ENCODE data around the gene METTL26. TPM values are rescaled to one million over a fixed set of nuclear protein-coding genes. Genes with fewer than 3 reads are reported as not detected.

Gene METTL26
- total RNA-seq, 1 donor from 2014 or later: 53.5 TPM

GRCh38 chr16:645852-646678 is 10.0 kb upstream of the METTL26 start:
- intact Hi-C loops (cut with DNase I): no loop called here
- TF ChIP-seq CTCF (IDR thresholded peaks at IDR 0.05): no peak

GRCh38 chr16:644556-644955 is 8.5 kb upstream of the METTL26 start:
- TF ChIP-seq CTCF (IDR thresholded peaks at IDR 0.05): no peak
- no peak overlapping the region for H3K27ac ChIP-seq
- no peaks in the 10 kb centered on the region for H3K9me3 ChIP-seq
- H3K4me3 ChIP-seq: no peak overlapping the region
- no peaks in the 10 kb centered on the region for H3K36me3 ChIP-seq
- ATAC-seq (no peak), DNase-seq (no peak)
- peaks cover 33% of the 10 kb centered on the region for H3K4me1 ChIP-seq
- no peaks in the 10 kb centered on the region for H3K27me3 ChIP-seq
- intact Hi-C loops (cut with DNase I): no loop called here

More at GRCh38 chr16:645852-646678, 10.0 kb upstream of the METTL26 start:
- ATAC-seq (no peak), DNase-seq (peak; percentile 84)
- no peaks in the 10 kb centered on the region for H3K27me3 ChIP-seq
- peak overlapping the region; percentile 24 for H3K27ac ChIP-seq
- H3K4me3 ChIP-seq: no peak overlapping the region
- peaks cover 41% of the 10 kb centered on the region for H3K4me1 ChIP-seq
- H3K9me3 ChIP-seq: no peaks in the 10 kb centered on the region
- H3K36me3 ChIP-seq: no peaks in the 10 kb centered on the region

- Histone ChIP-seq H3K27ac (peak overlapping the region; percentile 76), H3K27me3 (no peaks in the 10 kb centered on the region), H3K4me1 (peaks cover 28% of the 10 kb centered on the region), H3K4me3 (peak overlapping the region; percentile 71), H3K9me3 (no peaks in the 10 kb centered on the region), H3K36me3 (no peaks in the 10 kb centered on the region)
- DNase-seq (no peak), ATAC-seq (no peak)
- no peak for TF ChIP-seq CTCF (IDR thresholded peaks at IDR 0.05)
- intact Hi-C loops (cut with DNase I): no loop called here
Measured at GRCh38 chr16:643050-643368, 6.9 kb upstream of the METTL26 start.

GRCh38 chr16:642189-643049 is 6.3 kb upstream of the METTL26 start:
- Histone ChIP-seq H3K27me3 (no peaks in the 10 kb centered on the region), H3K36me3 (no peaks in the 10 kb centered on the region), H3K9me3 (no peaks in the 10 kb centered on the region), H3K4me1 (peaks cover 26% of the 10 kb centered on the region), H3K27ac (peak overlapping the region; percentile 76), H3K4me3 (peak overlapping the region; percentile 71)
- ATAC-seq (peak; percentile 73), DNase-seq (peak; percentile 92)
- intact Hi-C loops (cut with DNase I): no loop called here
- no peak for TF ChIP-seq CTCF (IDR thresholded peaks at IDR 0.05)

- H3K9me3 ChIP-seq: no peaks in the 10 kb centered on the region
- peaks cover 25% of the 10 kb centered on the region for H3K4me1 ChIP-seq
- no peaks in the 10 kb centered on the region for H3K27me3 ChIP-seq
- intact Hi-C loops (cut with DNase I): no loop called here
- H3K27ac ChIP-seq: peak within 1 kb of the TSS; percentile 76
- TF ChIP-seq CTCF (IDR thresholded peaks at IDR 0.05): no peak
- H3K36me3 ChIP-seq: no peaks in the 10 kb centered on the region
- DNase-seq (peak; percentile 96), ATAC-seq (peak; percentile 75)
- H3K4me3 ChIP-seq: peak within 1 kb of the TSS; percentile 71
Measured at GRCh38 chr16:641326-642188, 5.5 kb upstream of the METTL26 start, which contains the start of gene MCRIP2. MCRIP2 (plus strand) TSS chr16:641828; CDS start chr16:641992, 164 bp downstream.

All from upper lobe of right lung (tissue), 1 donor.